Measurements from ENCODE around the gene MAGI2. TPM values are rescaled to one million over a fixed set of nuclear protein-coding genes. Genes with fewer than 3 reads are reported as not detected.
A peak's percentile ranks its signal among the peaks of the same experiment; 100 is the strongest.

MAGI2 gene
- total RNA-seq (2021; fragmentation: NEBNext Ultra II Directional; extraction: Animal tissue kit (Norgen Biotek cat#: 25700)): 1 to 10 TPM; 7.1 to 9.8 (median 8.5) TPM
- long read RNA-seq, partial matches to known transcripts: 0 of 18 reads
- long read RNA-seq, other reads (novel, unspliced or antisense): 18 of 18 reads

GRCh38 chr7:79453558-79454360 lies at the start of gene MAGI2:
TSS of gene MAGI2 (minus strand) at chr7:79453667. CDS start at chr7:79453320, 347 bp downstream.
- DNase-seq: peak; percentile 75
- Mint-ChIP-seq H3K27me3 (ENCODE audit: insufficient read depth) (peaks cover 3% of the 10 kb centered on the region), H3K36me3 (ENCODE audit: low read depth) (peaks cover 42% of the 10 kb centered on the region), H3K27ac (peak within 1 kb of the TSS; percentile 97), H3K4me3 (peak within 1 kb of the TSS; percentile 95), H3K4me1 (ENCODE audit: low read depth) (peaks cover 76% of the 10 kb centered on the region), H3K9me3 (no peaks in the 10 kb centered on the region)
- TF ChIP-seq CTCF (IDR thresholded peaks at IDR 0.05): no peak

- H3K4me3 Mint-ChIP-seq: no peak overlapping the region
- H3K36me3 Mint-ChIP-seq (ENCODE audit: low read depth): peaks cover 11% of the 10 kb centered on the region; the same call in 1 of the 2 replicates
- H3K27me3 Mint-ChIP-seq (ENCODE audit: insufficient read depth): no peaks in the 10 kb centered on the region
- TF ChIP-seq CTCF (IDR thresholded peaks at IDR 0.05): peak; percentile 51
- no peak for DNase-seq
- H3K9me3 Mint-ChIP-seq: no peaks in the 10 kb centered on the region
- H3K4me1 Mint-ChIP-seq (ENCODE audit: low read depth): peaks cover 36% of the 10 kb centered on the region
- H3K27ac Mint-ChIP-seq: no peak overlapping the region
Observed at GRCh38 chr7:79502151-79502550, 48.7 kb upstream of the MAGI2 start.

GRCh38 chr7:79500759-79501158 lies 47.3 kb upstream of the MAGI2 start:
- TF ChIP-seq CTCF (IDR thresholded peaks at IDR 0.05): no peak
- peaks cover 36% of the 10 kb centered on the region for H3K4me1 Mint-ChIP-seq (ENCODE audit: low read depth)
- H3K36me3 Mint-ChIP-seq (ENCODE audit: low read depth): peaks cover 11% of the 10 kb centered on the region; the same call in 1 of the 2 replicates
- no peak for DNase-seq
- no peaks in the 10 kb centered on the region for H3K9me3 Mint-ChIP-seq
- no peaks in the 10 kb centered on the region for H3K27me3 Mint-ChIP-seq (ENCODE audit: insufficient read depth)
- H3K4me3 Mint-ChIP-seq: no peak overlapping the region
- H3K27ac Mint-ChIP-seq: no peak overlapping the region

GRCh38 chr7:79497728-79498127 lies 44.3 kb upstream of the MAGI2 start:
- no peak for TF ChIP-seq CTCF (IDR thresholded peaks at IDR 0.05)

GRCh38 chr7:79495544-79496272 lies 42.2 kb upstream of the MAGI2 start:
- TF ChIP-seq CTCF (IDR thresholded peaks at IDR 0.05): no peak
- Mint-ChIP-seq H3K36me3 (ENCODE audit: low read depth) (peaks cover 15% of the 10 kb centered on the region), H3K9me3 (no peaks in the 10 kb centered on the region), H3K27ac (peak overlapping the region; percentile 88), H3K27me3 (ENCODE audit: insufficient read depth) (no peaks in the 10 kb centered on the region), H3K4me1 (ENCODE audit: low read depth) (peaks cover 43% of the 10 kb centered on the region), H3K4me3 (peak overlapping the region; percentile 79)
- DNase-seq: peak; percentile 74

More at GRCh38 chr7:79497728-79498127, 44.3 kb upstream of the MAGI2 start:
- Mint-ChIP-seq H3K9me3 (no peaks in the 10 kb centered on the region), H3K36me3 (ENCODE audit: low read depth) (peaks cover 11% of the 10 kb centered on the region; the same call in 1 of the 2 replicates), H3K27ac (no peak overlapping the region; the same call in 1 of the 2 replicates), H3K27me3 (ENCODE audit: insufficient read depth) (no peaks in the 10 kb centered on the region), H3K4me3 (no peak overlapping the region), H3K4me1 (ENCODE audit: low read depth) (peaks cover 43% of the 10 kb centered on the region)
- DNase-seq: no peak

Data from HFFc6 (cell line).